DMS153 treated with DMSO at 0.1 percent for 48 hours (cell line): Measurements from ENCODE around the gene BAG5.
"Not testable (repeated sequence)": the region's sequence is repeated elsewhere in the genome, so short reads cannot be mapped to it uniquely, and the experiment has no call there.

Experiments used
- DNase-seq: peaks from one replicate; lab custom pipeline; 2025; ENCODE audit not compliant: unreplicated experiment; lab: John Stamatoyannopoulos, UW

Gene BAG5

GRCh38 chr14:103535081-103535890 is 27.2 kb downstream of the BAG5 start:
- DNase-seq, result no peak

DNA sequence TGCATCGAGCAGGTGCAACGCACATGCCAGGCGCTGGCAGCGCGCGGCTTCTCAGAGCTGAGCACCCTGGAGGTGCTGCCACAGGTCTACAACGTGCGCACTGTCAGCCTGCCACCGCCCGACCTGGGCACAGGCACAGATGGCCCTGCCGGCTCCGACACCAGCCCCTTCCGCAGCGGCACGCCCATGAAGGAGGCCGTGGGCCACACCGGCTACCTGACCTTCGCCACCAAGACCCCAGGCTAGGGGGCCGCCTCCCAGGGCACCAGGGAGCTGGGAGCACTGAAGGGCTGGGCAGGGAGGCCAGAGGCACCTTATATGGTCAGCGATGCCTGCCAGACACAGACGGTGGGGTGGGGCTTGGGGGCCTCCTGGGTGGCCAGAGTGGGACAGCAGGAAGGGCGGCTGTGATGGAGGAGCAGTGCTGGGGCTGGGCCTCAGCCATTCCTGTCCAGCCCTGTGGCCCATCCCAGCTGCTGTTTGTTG is 27.8 kb downstream of the BAG5 start:
- no peak for DNase-seq

GRCh38 chr14:103533999-103534575 is 28.4 kb downstream of the BAG5 start:
- DNase-seq, result no peak

DNA sequence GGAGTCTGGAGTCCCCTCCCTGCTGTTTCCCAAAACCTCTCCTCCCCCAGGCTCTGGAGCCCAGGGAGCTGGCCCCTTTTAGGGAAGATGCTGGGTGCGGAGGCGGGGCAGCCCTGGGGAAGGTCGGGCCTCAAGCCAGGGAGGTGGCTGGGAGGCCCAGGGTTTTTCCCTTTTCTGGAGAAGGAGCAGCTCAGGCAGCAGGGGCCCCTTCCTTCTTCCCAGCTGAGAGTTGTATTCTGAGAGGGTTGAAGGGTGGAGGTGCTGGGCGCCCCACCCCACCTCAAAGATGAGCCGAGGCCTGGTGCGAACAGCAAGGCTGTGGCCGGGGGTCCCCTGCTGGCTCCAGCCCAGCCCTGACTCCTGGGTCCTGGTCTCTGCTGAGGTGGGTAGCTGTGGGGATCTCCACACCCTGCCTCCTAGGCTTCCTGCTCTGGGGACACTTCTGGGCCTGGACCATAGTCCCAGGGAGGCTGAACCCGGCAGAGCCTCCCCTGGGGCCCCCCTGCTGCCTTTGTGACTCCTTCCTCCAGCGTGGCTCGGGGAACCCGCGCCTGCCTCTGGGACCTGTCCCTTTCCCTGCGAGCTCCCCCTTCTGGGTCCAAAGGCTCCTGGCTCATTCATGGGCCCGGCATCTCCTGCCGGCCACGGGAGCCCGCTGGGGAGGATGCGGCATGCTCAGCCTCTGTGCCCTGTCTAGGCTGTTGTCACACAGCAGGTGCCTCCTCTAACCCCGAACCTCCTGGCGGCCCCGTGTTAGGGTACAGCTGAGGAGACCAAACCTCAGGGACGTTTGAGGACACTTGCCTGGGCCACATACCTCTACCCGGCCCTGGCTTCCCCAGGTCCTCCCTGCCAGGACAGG is 29.1 kb downstream of the BAG5 start:
- DNase-seq, result no peak

DNA sequence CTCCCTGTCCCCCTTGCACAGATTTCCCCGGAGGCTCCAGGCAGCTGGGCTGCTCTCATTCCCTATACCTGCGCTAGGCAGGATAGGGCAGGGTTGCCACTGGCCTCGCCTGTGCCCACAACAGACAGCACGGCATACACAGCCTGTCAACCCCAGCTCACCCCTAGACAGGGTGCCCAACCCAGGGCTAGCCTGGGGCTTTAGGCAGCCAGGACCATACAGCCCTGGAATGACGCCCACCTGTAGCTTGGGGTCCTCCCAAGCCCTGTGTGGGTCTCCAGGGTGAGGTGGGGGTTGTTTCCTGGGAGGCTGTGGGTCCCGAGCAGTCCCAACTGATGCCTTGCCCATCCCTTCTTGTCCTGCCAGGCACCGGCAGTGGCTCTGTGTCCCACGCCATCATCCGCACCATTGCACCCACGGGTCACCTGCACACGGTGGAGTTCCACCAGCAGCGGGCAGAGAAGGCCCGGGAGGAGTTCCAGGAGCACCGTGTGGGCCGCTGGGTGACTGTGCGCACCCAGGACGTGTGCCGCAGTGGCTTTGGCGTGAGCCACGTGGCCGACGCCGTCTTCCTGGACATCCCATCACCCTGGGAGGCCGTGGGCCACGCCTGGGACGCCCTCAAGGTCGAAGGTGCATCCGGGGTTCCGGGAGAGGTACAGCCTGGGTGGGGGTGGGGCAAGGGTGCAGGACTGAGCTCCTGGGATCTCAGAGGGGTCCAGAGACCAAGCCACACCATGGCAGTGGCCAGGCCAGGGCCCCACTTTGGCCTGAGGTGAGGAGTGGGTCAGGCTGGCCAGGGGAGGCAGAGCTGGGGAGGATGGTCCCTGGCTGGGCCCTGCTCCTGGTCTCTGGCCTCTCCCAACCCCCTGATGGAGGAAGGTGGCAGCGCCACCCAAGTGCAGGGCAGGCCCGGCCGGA is 30.0 kb downstream of the BAG5 start:
- DNase-seq, result no peak

- no peak for DNase-seq
These were observed 30.8 kb downstream of the BAG5 start for GRCh38 chr14:103531421-103532215.

- DNase-seq, result no peak
These were observed 31.6 kb downstream of the BAG5 start for GRCh38 chr14:103530831-103531230.

GRCh38 chr14:103530390-103530789 is 32.1 kb downstream of the BAG5 start:
- no peak for DNase-seq

- DNase-seq, result no peak
These were observed 32.8 kb downstream of the BAG5 start for GRCh38 chr14:103529383-103530365.

- peak; percentile 11 for DNase-seq
These were observed 33.7 kb downstream of the BAG5 start, which contains the start of gene TRMT61A for GRCh38 chr14:103528587-103529382. Gene TRMT61A (plus strand): TSS chr14:103529196. CDS start chr14:103529979, 783 bp downstream.

DNA sequence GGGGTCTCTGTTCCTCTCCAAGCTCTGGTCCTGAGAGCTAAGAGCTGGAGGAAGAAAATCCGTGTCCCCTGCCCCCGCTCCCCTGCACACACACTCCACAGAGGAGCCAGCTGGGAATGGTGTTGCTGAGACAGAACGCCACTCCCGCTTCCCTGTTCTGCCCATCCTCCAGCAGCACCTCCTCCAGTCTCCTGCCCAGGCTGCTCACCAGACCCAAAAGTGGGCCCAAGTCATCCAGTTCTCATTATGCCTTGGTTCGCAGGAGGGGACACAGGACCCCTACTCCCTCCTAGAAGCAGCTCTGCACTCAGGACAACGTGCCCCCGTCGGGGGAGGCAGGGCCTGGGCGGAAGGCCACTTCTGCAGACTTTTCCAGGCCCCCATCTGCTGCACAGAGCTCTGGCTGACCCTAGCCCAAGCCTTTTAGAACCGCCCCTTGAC is 34.3 kb downstream of the BAG5 start:
- no peak for DNase-seq

DNA sequence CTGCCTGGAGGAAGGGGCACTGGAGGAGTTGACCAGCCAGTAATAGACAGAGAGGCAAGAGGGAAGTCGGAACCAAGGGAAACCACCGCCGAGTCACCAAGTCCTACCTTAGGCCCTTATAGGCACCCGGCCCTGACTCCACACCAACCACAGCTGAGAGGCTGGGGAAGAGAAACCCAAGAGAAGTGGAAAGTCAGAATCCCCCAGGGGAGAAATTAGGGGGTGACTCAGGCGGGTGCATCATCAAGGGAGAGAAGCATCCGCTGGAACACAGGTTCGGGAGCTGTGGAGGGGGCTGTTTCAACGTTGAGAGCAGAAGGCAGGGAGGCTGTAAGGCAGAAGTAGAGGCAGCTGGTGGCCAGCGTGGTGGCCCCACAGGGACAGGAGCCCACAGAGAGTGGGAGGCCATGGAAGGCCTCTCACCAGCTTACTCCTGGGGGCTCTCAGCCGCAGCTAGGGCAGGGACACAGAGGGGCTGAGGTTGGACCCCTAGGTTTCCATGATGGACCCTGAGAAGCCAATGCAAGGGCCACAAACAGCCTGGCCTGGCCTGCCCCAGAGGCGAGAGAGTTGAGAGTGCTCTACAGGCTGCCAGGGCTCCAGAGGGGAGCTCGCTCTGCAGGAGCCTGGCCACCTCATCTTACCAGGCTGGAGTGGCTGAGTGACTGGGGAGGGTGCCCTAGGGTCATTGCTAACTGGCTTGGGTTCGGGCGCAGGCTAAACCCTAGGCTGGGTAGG is 34.9 kb downstream of the BAG5 start:
- no peak for DNase-seq

DNA sequence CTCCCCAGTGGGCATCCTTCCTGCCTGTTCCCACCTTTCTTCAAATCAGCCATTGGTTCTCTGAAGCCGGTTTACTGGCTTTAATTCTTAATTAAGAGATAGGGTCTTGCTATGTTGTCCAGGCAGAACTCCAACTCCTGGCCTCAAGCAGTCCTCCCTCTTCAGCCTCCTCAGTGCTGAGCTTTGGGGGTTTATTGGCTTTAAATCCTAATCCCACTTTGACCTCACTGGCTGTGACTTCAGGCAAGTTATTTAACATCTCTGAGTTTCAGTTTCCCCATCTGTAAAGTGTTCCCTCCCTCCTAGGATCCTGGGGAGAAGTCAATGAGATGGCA is 35.6 kb downstream of the BAG5 start:
- no peak for DNase-seq

GRCh38 chr14:103526247-103526913 is 36.1 kb downstream of the BAG5 start:
- no peak for DNase-seq

- not testable (repeated sequence) for DNase-seq
These were observed 36.8 kb downstream of the BAG5 start for GRCh38 chr14:103525430-103526246.
